ENCODE measurements around the gene CNGA1.
"Not testable (repeated sequence)": the region's sequence is repeated elsewhere in the genome, so short reads cannot be mapped to it uniquely, and the experiment has no call there.

The CNGA1 gene

GRCh38 chr4:48015678-48016077, 803 bp downstream of the CNGA1 start:
- ATAC-seq (no peak), DNase-seq (ENCODE audit: low spot score in 2 of 2) (no peak)
- Mint-ChIP-seq H3K4me1 (peaks cover 15% of the 10 kb centered on the region), H3K36me3 (no peaks in the 10 kb centered on the region), H3K4me3 (peak overlapping the region; percentile 69), H3K9me3 (no peaks in the 10 kb centered on the region), H3K27ac (peak overlapping the region; percentile 77)

- Mint-ChIP-seq H3K4me1 (peaks cover 15% of the 10 kb centered on the region), H3K36me3 (no peaks in the 10 kb centered on the region), H3K4me3 (no peak overlapping the region), H3K27ac (no peak overlapping the region), H3K9me3 (no peaks in the 10 kb centered on the region)
- DNase-seq (ENCODE audit: low spot score in 2 of 2) (no peak), ATAC-seq (no peak)
These were observed 1.3 kb downstream of the CNGA1 start for GRCh38 chr4:48015216-48015615.

GRCh38 chr4:48012824-48013223, 3.7 kb downstream of the CNGA1 start:
- no peak for DNase-seq (ENCODE audit: low spot score in 2 of 2)
- Mint-ChIP-seq H3K36me3 (no peaks in the 10 kb centered on the region), H3K27ac (no peak overlapping the region), H3K9me3 (no peaks in the 10 kb centered on the region), H3K4me1 (peaks cover 15% of the 10 kb centered on the region), H3K4me3 (no peak overlapping the region)
- ATAC-seq: no peak

GRCh38 chr4:48011722-48012121, 4.8 kb downstream of the CNGA1 start:
- ATAC-seq: no peak
- no peak overlapping the region for H3K27ac Mint-ChIP-seq
- no peaks in the 10 kb centered on the region for H3K9me3 Mint-ChIP-seq
- H3K4me3 Mint-ChIP-seq: no peak overlapping the region
- H3K36me3 Mint-ChIP-seq: no peaks in the 10 kb centered on the region
- peaks cover 9% of the 10 kb centered on the region for H3K4me1 Mint-ChIP-seq
- DNase-seq (ENCODE audit: low spot score in 2 of 2): no peak

- H3K4me1 Mint-ChIP-seq; H3K36me3 Mint-ChIP-seq; H3K27ac Mint-ChIP-seq; H3K4me3 Mint-ChIP-seq; ATAC-seq; H3K9me3 Mint-ChIP-seq; DNase-seq (ENCODE audit: low spot score in 2 of 2): not testable (repeated sequence)
These were observed 5.6 kb downstream of the CNGA1 start for GRCh38 chr4:48010906-48011305.

- Mint-ChIP-seq H3K36me3 (no peaks in the 10 kb centered on the region), H3K4me3 (no peak overlapping the region)
These were observed 8.4 kb downstream of the CNGA1 start for GRCh38 chr4:48008021-48008596.

GRCh38 chr4:48005781-48006180, 10.7 kb downstream of the CNGA1 start:
- Mint-ChIP-seq H3K36me3 (no peaks in the 10 kb centered on the region), H3K27ac (no peak overlapping the region), H3K4me1 (no peaks in the 10 kb centered on the region), H3K9me3 (peaks cover 3% of the 10 kb centered on the region), H3K4me3 (no peak overlapping the region)
- no peak for ATAC-seq
- DNase-seq (ENCODE audit: low spot score in 2 of 2): no peak

More at GRCh38 chr4:48008021-48008596, 8.4 kb downstream of the CNGA1 start:
- no peak overlapping the region for H3K27ac Mint-ChIP-seq
- no peak for ATAC-seq
- DNase-seq (ENCODE audit: low spot score in 2 of 2): no peak
- H3K9me3 Mint-ChIP-seq: peaks cover 3% of the 10 kb centered on the region
- H3K4me1 Mint-ChIP-seq: no peaks in the 10 kb centered on the region

- not testable (repeated sequence) for ATAC-seq, H3K4me3 Mint-ChIP-seq, H3K27ac Mint-ChIP-seq, H3K9me3 Mint-ChIP-seq, H3K4me1 Mint-ChIP-seq, H3K36me3 Mint-ChIP-seq
- DNase-seq (ENCODE audit: low spot score in 2 of 2): peak in 1 of 2 donors; percentile 54
These were observed 12.9 kb downstream of the CNGA1 start for GRCh38 chr4:48003568-48003967.

GRCh38 chr4:48002267-48002666, 14.2 kb downstream of the CNGA1 start:
- Mint-ChIP-seq H3K27ac (no peak overlapping the region), H3K9me3 (peaks cover 3% of the 10 kb centered on the region), H3K36me3 (no peaks in the 10 kb centered on the region), H3K4me1 (no peaks in the 10 kb centered on the region), H3K4me3 (no peak overlapping the region)
- ATAC-seq (no peak), DNase-seq (ENCODE audit: low spot score in 2 of 2) (no peak)

GRCh38 chr4:47996021-47996420, 20.5 kb downstream of the CNGA1 start:
- H3K4me3 Mint-ChIP-seq: no peak overlapping the region
- ATAC-seq: no peak
- no peak for DNase-seq (ENCODE audit: low spot score in 2 of 2)

GRCh38 chr4:47992475-47992874, 24.0 kb downstream of the CNGA1 start:
- DNase-seq (ENCODE audit: low spot score in 2 of 2); H3K27ac Mint-ChIP-seq; H3K4me1 Mint-ChIP-seq; H3K36me3 Mint-ChIP-seq; H3K9me3 Mint-ChIP-seq; H3K4me3 Mint-ChIP-seq; ATAC-seq: not testable (repeated sequence)

More at GRCh38 chr4:47996021-47996420, 20.5 kb downstream of the CNGA1 start:
- H3K4me1 Mint-ChIP-seq: no peaks in the 10 kb centered on the region
- H3K27ac Mint-ChIP-seq: no peak overlapping the region
- peaks cover under 1% of the 10 kb centered on the region for H3K9me3 Mint-ChIP-seq
- H3K36me3 Mint-ChIP-seq: no peaks in the 10 kb centered on the region

GRCh38 chr4:47990145-47990544, 26.3 kb downstream of the CNGA1 start:
- DNase-seq (ENCODE audit: low spot score in 2 of 2) (no peak), ATAC-seq (no peak)
- no peak overlapping the region for H3K4me3 Mint-ChIP-seq
- H3K9me3 Mint-ChIP-seq: peaks cover 8% of the 10 kb centered on the region
- no peaks in the 10 kb centered on the region for H3K4me1 Mint-ChIP-seq
- H3K27ac Mint-ChIP-seq: no peak overlapping the region
- H3K36me3 Mint-ChIP-seq: no peaks in the 10 kb centered on the region

GRCh38 chr4:47974566-47974965, 41.9 kb downstream of the CNGA1 start:
- Mint-ChIP-seq H3K27ac (no peak overlapping the region), H3K4me1 (no peaks in the 10 kb centered on the region), H3K4me3 (no peak overlapping the region), H3K36me3 (no peaks in the 10 kb centered on the region), H3K9me3 (no peaks in the 10 kb centered on the region)
- no peak for DNase-seq (ENCODE audit: low spot score in 2 of 2)
- ATAC-seq: no peak

- DNase-seq (ENCODE audit: low spot score in 2 of 2) (no peak), ATAC-seq (no peak)
- Mint-ChIP-seq H3K36me3 (no peaks in the 10 kb centered on the region), H3K27ac (no peak overlapping the region), H3K4me1 (no peaks in the 10 kb centered on the region), H3K9me3 (no peaks in the 10 kb centered on the region), H3K4me3 (no peak overlapping the region)
These were observed 43.8 kb downstream of the CNGA1 start for GRCh38 chr4:47972721-47973120.

GRCh38 chr4:47972181-47972580, 44.3 kb downstream of the CNGA1 start:
- Mint-ChIP-seq H3K27ac (no peak overlapping the region), H3K36me3 (no peaks in the 10 kb centered on the region), H3K9me3 (no peaks in the 10 kb centered on the region), H3K4me3 (no peak overlapping the region), H3K4me1 (no peaks in the 10 kb centered on the region)
- ATAC-seq (no peak), DNase-seq (ENCODE audit: low spot score in 2 of 2) (no peak)

GRCh38 chr4:47968847-47969246, 47.6 kb downstream of the CNGA1 start:
- ATAC-seq: no peak
- Mint-ChIP-seq H3K27ac (no peak overlapping the region), H3K4me3 (no peak overlapping the region), H3K4me1 (no peaks in the 10 kb centered on the region), H3K36me3 (no peaks in the 10 kb centered on the region), H3K9me3 (no peaks in the 10 kb centered on the region)
- DNase-seq (ENCODE audit: low spot score in 2 of 2): no peak

- H3K4me1 Mint-ChIP-seq: no peaks in the 10 kb centered on the region
- H3K4me3 Mint-ChIP-seq: no peak overlapping the region
- no peaks in the 10 kb centered on the region for H3K9me3 Mint-ChIP-seq
- no peak for DNase-seq (ENCODE audit: low spot score in 2 of 2)
- no peaks in the 10 kb centered on the region for H3K36me3 Mint-ChIP-seq
- no peak overlapping the region for H3K27ac Mint-ChIP-seq
- ATAC-seq: no peak
These were observed 61.8 kb downstream of the CNGA1 start for GRCh38 chr4:47954677-47955076.

Measured in stimulated activated effector memory CD8-positive, alpha-beta T cell treated with anti-CD3 and anti-CD28 coated beads, Interleukin-12 subunit alpha, Interleukin-12 subunit beta, amount 100 ng/mL, for 72 hours (primary cell).